K562 (cell line): ENCODE data around the gene ACP4. TPM values are rescaled to one million over a fixed set of nuclear protein-coding genes. Genes with fewer than 3 reads are reported as not detected.

Experiments
- ATAC-seq: fragments of 200-7000 bp; cut with Tn5 transposase; 3 replicates; pipeline ENCODE4 v1.9.1; 2020; ENCODE audit warnings: moderate library complexity
- BruUV-seq: library from RNA; stranded (reverse); fragments of 400-500 nt; replicated peaks from 2 replicates; lab custom pipeline; 2021; lab: Mats Ljungman, UMichigan
- CTCF ChIA-PET: fragments of 300-600 bp; formaldehyde crosslinking; extraction: SDS; loops from one replicate; lab custom pipeline; 2021; ENCODE audit warnings: low intra/inter-chr PET ratio; lab: Yijun Ruan, JAX
- POLR2A ChIA-PET: fragments of 300-600, 350-650 bp; sonication (Branson Sonifier 250); formaldehyde crosslinking; extraction: SDS; loops from one replicate; lab custom pipeline; 2021; ENCODE audit warnings: antibody characterized with exemption, inconsistent platforms; lab: Yijun Ruan, JAX
- DNase-seq, 4 experiments: peaks; one replicate each; pipeline versions ENCODE4 v3.0.0 to v3.0.0-alpha.2; 2011 to 2018; ENCODE audit warnings: low spot score in 3 of 4, mixed read lengths in 3 of 4; ENCODE audit errors: extremely low read depth in 1 of 4
- FAIRE-seq: peaks from 2 replicates; lab custom pipeline; 2011; peaks lifted over from hg19 to GRCh38; lab: Jason Lieb, UNC
- H2AFZ ChIP-seq: 2 replicates; pipeline ENCODE4 v1.6.0; 2011; ENCODE audit warnings: low read depth, low read length, control low read depth, inconsistent platforms
- H3K27ac ChIP-seq: fragments of 200-600 bp; 3 replicates; pipeline ENCODE4 v1.8.0; 2011; ENCODE audit warnings: low read depth, mild to moderate bottlenecking, control low read depth, inconsistent platforms, low read length, moderate library complexity, mixed read lengths; ENCODE audit errors: extremely low read depth
- H3K27me3 ChIP-seq, 2 experiments: fragments of 300-600 bp in 1 of 2; 2 replicates in 1 of 2; 3 replicates in 1 of 2; pipeline versions ENCODE4 v1.6.0 to v1.8.0; 2011; ENCODE audit warnings: inconsistent platforms in 2 of 2, low read length in 2 of 2, mild to moderate bottlenecking in 1 of 2, mixed read lengths in 1 of 2, moderate library complexity in 1 of 2; ENCODE audit not compliant: control insufficient read depth in 2 of 2, insufficient read depth in 2 of 2
- H3K36me3 ChIP-seq: fragments of 300-600 bp; 3 replicates; pipeline ENCODE4 v1.8.0; 2011; ENCODE audit warnings: mild to moderate bottlenecking, low read length, inconsistent platforms; ENCODE audit not compliant: control insufficient read depth, insufficient read depth
- H3K4me1 ChIP-seq, 2 experiments: fragments of 200-600 bp in 1 of 2; replicated peaks in 1 of 2; 2 replicates in 1 of 2; 3 replicates in 1 of 2; pipeline versions ENCODE4 v1.5.1 to v1.8.0; 2011; ENCODE audit warnings: inconsistent platforms in 2 of 2, low read length in 2 of 2, mild to moderate bottlenecking in 1 of 2, mixed read lengths in 1 of 2, moderate library complexity in 1 of 2; ENCODE audit not compliant: control insufficient read depth in 2 of 2, insufficient read depth in 2 of 2
- H3K4me2 ChIP-seq: 2 replicates; pipeline ENCODE4 v1.6.1; 2011; ENCODE audit warnings: low read length, control low read depth, inconsistent platforms, mixed read lengths; ENCODE audit not compliant: insufficient read depth
- H3K4me3 ChIP-seq: fragments of 200-600 bp; sonication (generic), shearing (Covaris generic); 2 replicates; pipeline ENCODE4 v1.5.1; 2016; ENCODE audit warnings: control low read depth, inconsistent platforms
- H3K79me2 ChIP-seq: fragments of 200-600 bp; 3 replicates; pipeline ENCODE4 v1.8.0; 2011; ENCODE audit warnings: low read length, inconsistent platforms; ENCODE audit not compliant: control insufficient read depth, insufficient read depth
- H3K9ac ChIP-seq, 2 experiments: 2 replicates each; pipeline versions ENCODE4 v1.6.0 to v1.6.1; 2011; ENCODE audit warnings: low read depth in 2 of 2, low read length in 2 of 2, control low read depth in 1 of 2, inconsistent platforms in 1 of 2, mild to moderate bottlenecking in 1 of 2, mixed read lengths in 1 of 2; ENCODE audit not compliant: insufficient read depth in 1 of 2
- H3K9me1 ChIP-seq: one replicate; pipeline ENCODE4 v1.6.0; 2011; ENCODE audit warnings: inconsistent platforms, mild to moderate bottlenecking, low read length, moderate library complexity; ENCODE audit not compliant: control insufficient read depth, insufficient read depth
- H3K9me3 ChIP-seq: replicated peaks from 2 replicates; pipeline ENCODE4 v1.5.1; 2011; ENCODE audit warnings: low read depth, low read length, inconsistent platforms; ENCODE audit not compliant: control insufficient read depth, insufficient read depth
- H4K20me1 ChIP-seq: replicated peaks from 2 replicates; pipeline ENCODE4 v1.6.1; 2011; ENCODE audit warnings: low read length, inconsistent platforms, mixed read lengths; ENCODE audit not compliant: control insufficient read depth, insufficient read depth
- DDX20 ChIP-seq: fragments of 450-650 bp; IDR thresholded peaks from 2 replicates; pipeline ENCODE4 v1.6.1; 2016; ENCODE audit warnings: missing genetic modification characterization, low read depth, mild to moderate bottlenecking, missing compliant biosample characterization, moderate library complexity
- ETS2 ChIP-seq: IDR thresholded peaks from 2 replicates; pipeline ENCODE4 v1.6.1; 2016; ENCODE audit warnings: borderline replicate concordance, missing genetic modification characterization, mild to moderate bottlenecking, moderate library complexity, missing compliant biosample characterization; ENCODE audit not compliant: poor library complexity, severe bottlenecking
- MEF2D ChIP-seq: conservative IDR thresholded peaks from 2 replicates; pipeline ENCODE4 v1.6.1; 2016; ENCODE audit warnings: low read depth, missing genetic modification characterization, missing compliant biosample characterization
- NR4A1 ChIP-seq, 2 experiments: fragments of 250-450 bp in 1 of 2; fragments of 450-650 bp in 1 of 2; sonication (Bioruptor Pico) in 1 of 2; IDR thresholded peaks; 2 replicates each; pipeline versions ENCODE4 v1.4.0 to v1.6.1; 2016 to 2020; ENCODE audit warnings: mild to moderate bottlenecking in 2 of 2, missing compliant biosample characterization in 1 of 2, missing genetic modification characterization in 1 of 2, moderate library complexity in 1 of 2
- PTTG1 ChIP-seq: fragments of 450-650 bp; IDR thresholded peaks from 2 replicates; pipeline ENCODE4 v1.6.1; 2016; ENCODE audit warnings: low read depth, mild to moderate bottlenecking, missing genetic modification characterization, missing compliant biosample characterization
- PYGO2 ChIP-seq: fragments of 450-650 bp; IDR thresholded peaks from 2 replicates; pipeline ENCODE4 v1.6.1; 2016; ENCODE audit warnings: mild to moderate bottlenecking, missing genetic modification characterization, moderate library complexity, missing compliant biosample characterization
- RBFOX2 ChIP-seq: fragments of 200-400 bp; formaldehyde crosslinking; IDR thresholded peaks from 2 replicates; pipeline ENCODE4 v1.6.1; 2017; ENCODE audit warnings: low read depth, mild to moderate bottlenecking, low read length, moderate library complexity
- SMAD4 ChIP-seq: fragments of 250-450 bp; sonication (Bioruptor Pico); conservative IDR thresholded peaks from 2 replicates; pipeline ENCODE4 v1.8.0; 2021; ENCODE audit warnings: inconsistent platforms, mild to moderate bottlenecking, moderate library complexity
- ZBTB1 ChIP-seq: sonication (generic); formaldehyde crosslinking; IDR thresholded peaks from 2 replicates; pipeline ENCODE4 v1.8.1; 2023; ENCODE audit warnings: missing genetic modification reagents, low read depth, mild to moderate bottlenecking, borderline replicate concordance
- ZNF41 ChIP-seq: fragments of 250-450 bp; sonication (Bioruptor Pico); conservative IDR thresholded peaks from 2 replicates; pipeline ENCODE4 v1.4.0; 2020; ENCODE audit warnings: mild to moderate bottlenecking
- ZNF707 ChIP-seq: fragments of 250-450 bp; sonication (Bioruptor Pico); conservative IDR thresholded peaks from 2 replicates; pipeline ENCODE4 v1.8.0; 2022; ENCODE audit warnings: inconsistent platforms, mild to moderate bottlenecking, moderate library complexity
- WGBS: fragments of 100-300 bp; shearing (Covaris generic); methylation state at CpG from one replicate; pipeline ENCODE4 v1.1.6; 2016; ENCODE audit warnings: low coverage, mixed read lengths; ENCODE audit not compliant: insufficient coverage; ENCODE audit errors: missing lambda C conversion rate; 5-methylcytosine and 5-hydroxymethylcytosine counted together
- in situ Hi-C: fragments of 300-500 bp; cut with MboI; formaldehyde crosslinking; loops from 4 replicates; pipeline ENCODE4 v1.15.0; 2018; ENCODE audit warnings: inconsistent platforms, mixed read lengths
- intact Hi-C: fragments of 100-400 bp; cut with micrococcal nuclease; formaldehyde crosslinking; loops from 2 replicates; pipeline ENCODE4 v1.14.2; 2022
- polyA plus RNA-seq, 8 experiments: library from polyadenylated mRNA; depleted of rRNA in 4 of 8; stranded (reverse) in 5 of 8; unstranded in 3 of 8; fragments of >200 nt; fragmentation: Nextera tagmentation in 2 of 8; fragmentation: Illumina TruSeq in 1 of 8; extraction: Ambion mirVana in 2 of 8; extraction: Trizol in 1 of 8; gene quantifications; 2 replicates each; pipeline versions ENCODE4 v1.2.1 to v1.2.3, GENCODE V29; 2011 to 2014; ENCODE audit warnings: inconsistent platforms in 1 of 8, missing spikeins in 1 of 8
- total RNA-seq, 7 experiments: library from RNA; depleted of rRNA in 6 of 7; stranded (reverse); fragments of >200 nt in 6 of 7; fragmentation: Illumina TruSeq in 2 of 7; extraction: Trizol in 2 of 7; gene quantifications; 2 replicates each; pipeline versions ENCODE4 v1.2.1 to v1.2.3, GENCODE V29; 2011 to 2021; ENCODE audit warnings: low replicate concordance in 1 of 7
- TF ChIP-seq, protein P1 (sequence below): fragments of 450-650 bp; IDR thresholded peaks from 2 replicates; pipeline ENCODE4 v1.6.1; 2017; ENCODE audit warnings: antibody characterized with exemption, mild to moderate bottlenecking
- TF ChIP-seq, protein P2 (sequence below): fragments of 450-650 bp; IDR thresholded peaks from 2 replicates; pipeline ENCODE4 v1.6.1; 2016; ENCODE audit warnings: missing biosample characterization, missing genetic modification characterization
- TF ChIP-seq, protein P3 (sequence below), 3 experiments: fragments of 200-800 bp in 1 of 3; sonication (Bioruptor generic) in 1 of 3; sonication (generic) in 1 of 3; formaldehyde crosslinking in 1 of 3; IDR thresholded peaks; 2 replicates each; pipeline versions ENCODE4 v1.6.1 to v1.8.0; 2016 to 2022; ENCODE audit warnings: mild to moderate bottlenecking in 2 of 3, missing compliant biosample characterization in 2 of 3, missing genetic modification characterization in 2 of 3, missing genetic modification reagents in 1 of 3

ACP4 gene
- total and polyA plus RNA-seq, 9 of the 15 experiments (the other 6 are each of a cell fraction or from before 2014, with no cell fraction given): not detected

DNA sequence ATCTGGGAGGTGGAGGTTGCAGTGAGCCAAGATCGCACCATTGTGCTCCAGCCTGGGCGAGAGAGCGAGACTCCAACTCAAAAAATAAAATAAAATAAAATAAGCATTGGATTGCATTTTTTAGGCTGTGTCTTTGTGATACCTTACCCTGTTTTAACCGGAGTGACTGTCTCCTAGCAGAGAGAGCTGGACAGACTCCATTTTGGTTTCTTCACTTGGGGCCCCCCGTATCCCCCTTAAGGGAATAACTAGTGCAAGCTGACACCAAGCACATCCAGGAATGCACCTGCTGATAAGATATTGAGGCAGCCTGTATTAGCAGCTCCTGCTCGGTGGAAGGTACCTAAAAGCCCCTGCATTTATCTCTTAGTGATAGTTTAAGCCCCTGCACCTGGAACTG is 40.7 kb upstream of the ACP4 start:
- intact Hi-C loops (no loop called here), in situ Hi-C loops (no loop called here)
- peak overlapping the region in 1 of 2 experiments; percentile 58; a peak in 2 of 4 replicates for H3K9ac ChIP-seq
- peaks cover 11 to 12% of the 10 kb centered on the region in 2 experiments; a peak in 3 of 5 replicates for H3K4me1 ChIP-seq
- H4K20me1 ChIP-seq: no peaks in the 10 kb centered on the region
- DNase-seq: no peak
- H3K9me1 ChIP-seq: no peaks in the 10 kb centered on the region
- no peaks in the 10 kb centered on the region for H3K27me3 ChIP-seq
- H3K9me3 ChIP-seq: peaks cover 4% of the 10 kb centered on the region; the same call in 1 of the 2 replicates
- BruUV-seq: no TSS peak
- ChIA-PET CTCF (no interaction called here), POLR2A (interaction anchor here (1.2 kb wide), 1 partner anchor 10 kb away, joined by 4 read pairs; no protein-coding TSS in a partner anchor)
- H3K4me2 ChIP-seq: no peak overlapping the region
- no peak overlapping the region for H3K27ac ChIP-seq
- no peak for ATAC-seq
- H3K4me3 ChIP-seq: no peak overlapping the region
- H3K36me3 ChIP-seq: no peaks in the 10 kb centered on the region
- peak overlapping the region; percentile 63; the same call in 1 of the 2 replicates for H2AFZ ChIP-seq
- WGBS: 63% methylated on average over 6 of the region's 6 CpGs
- H3K79me2 ChIP-seq: no peaks in the 10 kb centered on the region
- FAIRE-seq: no peak
- TF ChIP-seq, protein P1, sequence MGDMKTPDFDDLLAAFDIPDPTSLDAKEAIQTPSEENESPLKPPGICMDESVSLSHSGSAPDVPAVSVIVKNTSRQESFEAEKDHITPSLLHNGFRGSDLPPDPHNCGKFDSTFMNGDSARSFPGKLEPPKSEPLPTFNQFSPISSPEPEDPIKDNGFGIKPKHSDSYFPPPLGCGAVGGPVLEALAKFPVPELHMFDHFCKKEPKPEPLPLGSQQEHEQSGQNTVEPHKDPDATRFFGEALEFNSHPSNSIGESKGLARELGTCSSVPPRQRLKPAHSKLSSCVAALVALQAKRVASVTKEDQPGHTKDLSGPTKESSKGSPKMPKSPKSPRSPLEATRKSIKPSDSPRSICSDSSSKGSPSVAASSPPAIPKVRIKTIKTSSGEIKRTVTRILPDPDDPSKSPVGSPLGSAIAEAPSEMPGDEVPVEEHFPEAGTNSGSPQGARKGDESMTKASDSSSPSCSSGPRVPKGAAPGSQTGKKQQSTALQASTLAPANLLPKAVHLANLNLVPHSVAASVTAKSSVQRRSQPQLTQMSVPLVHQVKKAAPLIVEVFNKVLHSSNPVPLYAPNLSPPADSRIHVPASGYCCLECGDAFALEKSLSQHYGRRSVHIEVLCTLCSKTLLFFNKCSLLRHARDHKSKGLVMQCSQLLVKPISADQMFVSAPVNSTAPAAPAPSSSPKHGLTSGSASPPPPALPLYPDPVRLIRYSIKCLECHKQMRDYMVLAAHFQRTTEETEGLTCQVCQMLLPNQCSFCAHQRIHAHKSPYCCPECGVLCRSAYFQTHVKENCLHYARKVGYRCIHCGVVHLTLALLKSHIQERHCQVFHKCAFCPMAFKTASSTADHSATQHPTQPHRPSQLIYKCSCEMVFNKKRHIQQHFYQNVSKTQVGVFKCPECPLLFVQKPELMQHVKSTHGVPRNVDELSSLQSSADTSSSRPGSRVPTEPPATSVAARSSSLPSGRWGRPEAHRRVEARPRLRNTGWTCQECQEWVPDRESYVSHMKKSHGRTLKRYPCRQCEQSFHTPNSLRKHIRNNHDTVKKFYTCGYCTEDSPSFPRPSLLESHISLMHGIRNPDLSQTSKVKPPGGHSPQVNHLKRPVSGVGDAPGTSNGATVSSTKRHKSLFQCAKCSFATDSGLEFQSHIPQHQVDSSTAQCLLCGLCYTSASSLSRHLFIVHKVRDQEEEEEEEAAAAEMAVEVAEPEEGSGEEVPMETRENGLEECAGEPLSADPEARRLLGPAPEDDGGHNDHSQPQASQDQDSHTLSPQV: peak; percentile 75
- TF ChIP-seq ZNF707 (CRISPR knock-in tag) (0 out of 2 replicates have a peak, but pooled peaks have one; percentile 52), DDX20 (peak; percentile 71; the same call in 1 of the 2 replicates), ZBTB1 (CRISPR knock-in tag) (no peak), MEF2D (tag) (peak; percentile 66; the same call in 1 of the 2 replicates), NR4A1 (CRISPR knock-in tag; IDR thresholded peaks at IDR 0.05) (no peak), NR4A1 (tag; IDR thresholded peaks at IDR 0.05) (peak; percentile 83; the same call in 1 of the 2 replicates), PTTG1 (tag) (peak; percentile 79), ETS2 (no peak), ZNF41 (CRISPR knock-in tag) (no peak), SMAD4 (peak; percentile 58; the same call in 1 of the 2 replicates), PYGO2 (tag) (0 out of 2 replicates have a peak, but pooled peaks have one; percentile 19), RBFOX2 (no peak)
- TF ChIP-seq, protein P2, sequence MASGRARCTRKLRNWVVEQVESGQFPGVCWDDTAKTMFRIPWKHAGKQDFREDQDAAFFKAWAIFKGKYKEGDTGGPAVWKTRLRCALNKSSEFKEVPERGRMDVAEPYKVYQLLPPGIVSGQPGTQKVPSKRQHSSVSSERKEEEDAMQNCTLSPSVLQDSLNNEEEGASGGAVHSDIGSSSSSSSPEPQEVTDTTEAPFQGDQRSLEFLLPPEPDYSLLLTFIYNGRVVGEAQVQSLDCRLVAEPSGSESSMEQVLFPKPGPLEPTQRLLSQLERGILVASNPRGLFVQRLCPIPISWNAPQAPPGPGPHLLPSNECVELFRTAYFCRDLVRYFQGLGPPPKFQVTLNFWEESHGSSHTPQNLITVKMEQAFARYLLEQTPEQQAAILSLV: 0 out of 2 replicates have a peak, but pooled peaks have one; percentile 25
- TF ChIP-seq, protein P3, sequence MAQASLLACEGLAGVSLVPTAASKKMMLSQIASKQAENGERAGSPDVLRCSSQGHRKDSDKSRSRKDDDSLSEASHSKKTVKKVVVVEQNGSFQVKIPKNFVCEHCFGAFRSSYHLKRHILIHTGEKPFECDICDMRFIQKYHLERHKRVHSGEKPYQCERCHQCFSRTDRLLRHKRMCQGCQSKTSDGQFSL (CRISPR knock-in tag; IDR thresholded peaks at IDR 0.05): no peak
- TF ChIP-seq, protein P3 (tag; IDR thresholded peaks at IDR 0.05): peak in 1 of 2 experiments; percentile 61; a peak in 1 of 4 replicates
